Measurements from ENCODE around the gene ZNF688. TPM values are rescaled to one million over a fixed set of nuclear protein-coding genes. Genes with fewer than 3 reads are reported as not detected.
A peak's percentile ranks its signal among the peaks of the same experiment; 100 is the strongest.
"Not testable (repeated sequence)": the region's sequence is repeated elsewhere in the genome, so short reads cannot be mapped to it uniquely, and the experiment has no call there.

The ZNF688 gene
- total RNA-seq, 1 donor, result 6.7 TPM

GRCh38 chr16:30601966-30602365 lies 30.5 kb upstream of the ZNF688 start:
- no peak for DNase-seq (ENCODE audit: low read depth)

GRCh38 chr16:30600929-30601328 lies 29.4 kb upstream of the ZNF688 start:
- no peak for DNase-seq (ENCODE audit: low read depth)
- TF ChIP-seq CTCF (IDR thresholded peaks at IDR 0.05; ENCODE audit: insufficient read depth, low read length), result no peak
- H3K4me3 ChIP-seq (ENCODE audit: low read depth, low read length), result no peak overlapping the region

More at GRCh38 chr16:30601966-30602365, 30.5 kb upstream of the ZNF688 start:
- H3K4me3 ChIP-seq (ENCODE audit: low read depth, low read length), result no peak overlapping the region
- TF ChIP-seq CTCF (IDR thresholded peaks at IDR 0.05; ENCODE audit: insufficient read depth, low read length), result no peak

GRCh38 chr16:30600215-30600614 lies 28.7 kb upstream of the ZNF688 start:
- no peak for DNase-seq (ENCODE audit: low read depth)
- TF ChIP-seq CTCF (IDR thresholded peaks at IDR 0.05; ENCODE audit: insufficient read depth, low read length), result no peak
- H3K4me3 ChIP-seq (ENCODE audit: low read depth, low read length), result no peak overlapping the region

- no peak for TF ChIP-seq CTCF (IDR thresholded peaks at IDR 0.05; ENCODE audit: insufficient read depth, low read length)
- H3K4me3 ChIP-seq (ENCODE audit: low read depth, low read length), result no peak overlapping the region
- DNase-seq (ENCODE audit: low read depth), result no peak
Measured at GRCh38 chr16:30592871-30593270, 21.4 kb upstream of the ZNF688 start.

GRCh38 chr16:30590869-30591268 lies 19.4 kb upstream of the ZNF688 start:
- DNase-seq (ENCODE audit: low read depth); H3K4me3 ChIP-seq (ENCODE audit: low read depth, low read length): not testable (repeated sequence)

- DNase-seq (ENCODE audit: low read depth); H3K4me3 ChIP-seq (ENCODE audit: low read depth, low read length): not testable (repeated sequence)
Measured at GRCh38 chr16:30589582-30589981, 18.1 kb upstream of the ZNF688 start.

GRCh38 chr16:30588651-30589050 lies 17.1 kb upstream of the ZNF688 start:
- H3K4me3 ChIP-seq (ENCODE audit: low read depth, low read length), result no peak overlapping the region
- no peak for TF ChIP-seq CTCF (IDR thresholded peaks at IDR 0.05; ENCODE audit: insufficient read depth, low read length)
- DNase-seq (ENCODE audit: low read depth), result no peak

GRCh38 chr16:30585400-30586191 lies 14.1 kb upstream of the ZNF688 start, which contains the start of gene ZNF785:
Gene ZNF785, minus strand, starts transcription at chr16:30585697. Its CDS starts 86 bp downstream, at chr16:30585611.
- peak; percentile 100 for DNase-seq (ENCODE audit: low read depth)
- TF ChIP-seq CTCF (IDR thresholded peaks at IDR 0.05; ENCODE audit: insufficient read depth, low read length), result no peak
- peak within 1 kb of the TSS; percentile 92 for H3K4me3 ChIP-seq (ENCODE audit: low read depth, low read length)

Data from fibroblast of the aortic adventitia (primary cell).